COLO668 (cell line): ENCODE data around the gene COL25A1.
"Not testable (repeated sequence)": the region's sequence is repeated elsewhere in the genome, so short reads cannot be mapped to it uniquely, and the experiment has no call there.

Experiments used
- DNase-seq: peaks from one replicate; lab custom pipeline; 2025; ENCODE audit not compliant: unreplicated experiment; lab: John Stamatoyannopoulos, UW

COL25A1 gene

GRCh38 chr4:109067508-109068235, 234.8 kb downstream of the COL25A1 start:
- no peak for DNase-seq

GRCh38 chr4:109065006-109065405, 237.5 kb downstream of the COL25A1 start:
- no peak for DNase-seq

- DNase-seq: no peak
Observed at GRCh38 chr4:109053257-109053656, 249.2 kb downstream of the COL25A1 start.

DNA sequence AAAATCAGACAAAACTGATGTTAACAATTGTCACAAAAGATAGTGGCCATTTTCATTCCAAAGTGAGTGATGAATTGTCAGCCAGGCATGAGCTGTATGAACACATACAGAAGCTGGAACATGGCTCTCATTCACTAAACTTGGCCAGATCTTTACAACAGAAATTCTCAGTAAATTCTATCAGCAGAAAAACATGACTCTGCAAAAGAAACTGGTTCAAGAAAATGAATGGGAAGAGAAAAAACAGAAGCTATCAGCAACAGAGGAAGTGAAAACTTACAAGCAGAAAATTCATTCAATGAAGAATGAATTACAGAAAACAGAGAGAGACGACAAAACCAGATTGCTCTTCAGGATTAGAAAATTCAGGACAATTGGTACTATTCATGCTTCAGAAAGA, 249.6 kb downstream of the COL25A1 start:
- no peak for DNase-seq

DNA sequence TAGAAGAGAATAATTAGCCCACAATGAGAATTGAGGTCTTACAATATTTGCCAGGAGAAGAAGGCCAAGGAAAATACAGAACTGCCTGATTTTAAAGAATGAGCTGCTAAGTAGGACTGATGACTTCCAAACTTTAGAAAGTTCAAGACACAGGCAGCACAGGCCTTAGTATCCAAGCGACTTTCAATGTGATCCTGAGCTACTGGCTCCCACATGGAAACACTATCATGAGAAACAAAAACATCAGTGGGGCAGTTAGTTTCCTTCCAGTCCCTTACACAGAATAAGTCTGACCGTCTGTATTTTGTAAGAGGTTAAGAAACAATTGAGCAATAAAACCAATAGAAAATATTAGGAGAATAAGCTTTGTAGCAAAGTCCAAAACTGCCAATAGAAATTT, 251.4 kb downstream of the COL25A1 start:
- no peak for DNase-seq

DNA sequence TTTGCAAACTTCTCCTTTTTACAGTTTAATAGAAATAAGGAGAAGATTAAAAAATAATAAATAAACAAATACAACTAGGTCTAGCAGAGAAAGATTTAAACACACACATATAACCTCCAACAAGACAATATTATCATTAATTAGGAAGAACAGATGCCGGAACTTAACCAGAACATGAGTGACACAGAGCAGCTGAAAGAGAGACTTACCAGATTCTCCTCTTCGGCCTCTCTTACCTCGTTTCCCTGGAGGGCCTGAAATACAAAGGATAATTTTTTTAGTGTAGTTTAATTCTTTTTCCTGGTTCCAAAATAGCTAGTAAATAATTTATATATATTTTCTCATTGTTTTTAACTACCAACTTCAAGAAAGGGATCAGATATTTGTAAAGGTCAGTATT, 252.5 kb downstream of the COL25A1 start:
- DNase-seq: no peak

DNA sequence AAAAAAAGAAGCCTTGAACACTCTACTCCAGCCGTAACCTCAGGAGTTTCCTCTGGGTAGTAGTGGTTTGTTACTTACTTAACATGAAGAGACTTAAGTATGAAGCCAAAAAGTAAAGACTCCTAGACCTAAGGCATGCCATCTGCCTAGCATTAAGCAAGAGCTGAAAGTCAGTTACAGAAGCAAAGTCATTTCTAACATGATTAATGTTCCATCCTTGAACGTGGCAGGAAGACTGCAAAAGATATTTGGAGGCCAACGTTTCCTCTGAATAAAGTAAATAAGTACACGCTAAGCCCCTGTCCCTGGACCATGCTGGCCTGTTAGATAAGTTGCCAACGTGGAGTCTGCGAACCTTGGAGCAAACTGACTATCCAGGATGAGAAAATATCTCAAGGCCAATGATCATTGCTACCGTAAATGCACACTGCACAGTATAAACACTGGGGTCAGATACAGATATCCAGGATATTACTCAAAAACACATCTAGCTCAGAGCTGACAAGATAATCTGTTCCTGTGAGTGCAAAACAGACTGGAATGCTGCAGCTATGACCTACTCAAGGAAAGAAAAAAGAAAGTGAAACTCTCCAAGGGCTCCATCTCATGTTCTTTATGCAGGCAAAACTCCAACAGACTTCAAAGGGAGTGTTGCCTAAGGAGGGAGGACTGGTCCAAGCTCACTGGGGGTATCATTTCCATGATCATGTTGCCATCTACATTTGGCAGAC, 255.8 kb downstream of the COL25A1 start:
- DNase-seq: no peak

GRCh38 chr4:109044431-109044830, 258.0 kb downstream of the COL25A1 start:
- DNase-seq: no peak

- no peak for DNase-seq
Observed at GRCh38 chr4:109043286-109043685, 259.2 kb downstream of the COL25A1 start.

DNA sequence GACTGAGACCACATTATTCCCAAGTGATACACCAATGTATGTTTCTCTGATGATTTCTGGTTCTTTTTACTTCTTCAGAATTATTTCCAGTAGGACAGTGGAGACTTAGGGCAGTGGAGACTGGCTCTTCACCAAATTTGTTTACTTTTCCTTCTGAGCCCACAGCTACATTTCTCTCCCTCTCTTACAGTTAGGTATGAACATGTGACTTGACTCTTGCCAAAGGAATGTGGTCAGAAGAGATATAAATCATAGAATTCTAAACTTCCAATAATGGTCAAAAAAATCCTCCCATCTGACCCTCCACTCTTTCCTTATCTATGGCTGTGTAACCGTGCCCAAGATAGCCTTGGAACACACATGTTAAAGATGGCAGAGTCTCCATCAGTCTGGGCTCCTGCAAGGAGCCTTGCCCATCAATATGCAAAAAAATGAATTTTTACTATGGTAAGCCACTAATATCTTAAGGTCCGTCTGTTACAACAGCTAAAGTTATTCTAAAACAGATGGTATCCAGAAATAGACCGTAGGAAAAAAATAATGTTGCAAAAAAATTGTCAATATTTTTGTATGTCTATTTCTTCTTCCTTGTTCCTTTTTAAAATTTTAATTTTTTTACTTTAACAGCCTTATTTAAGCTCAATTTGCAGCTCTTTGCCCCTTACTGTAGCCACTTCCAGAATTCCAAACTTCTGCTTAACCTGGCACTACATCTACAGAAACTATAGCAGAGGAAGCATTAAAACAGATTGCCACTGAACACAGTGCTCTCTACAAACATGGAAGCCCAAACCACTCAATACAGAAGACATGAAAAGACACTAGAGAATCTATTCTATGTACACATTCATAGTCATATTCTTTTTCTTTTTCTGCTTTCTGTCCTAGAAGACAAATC, 260.7 kb downstream of the COL25A1 start:
- DNase-seq: no peak

- DNase-seq: no peak
Observed at GRCh38 chr4:109040441-109040840, 262.0 kb downstream of the COL25A1 start.

GRCh38 chr4:109037026-109037425, 265.4 kb downstream of the COL25A1 start:
- DNase-seq: no peak

- no peak for DNase-seq
Observed at GRCh38 chr4:109033993-109034392, 268.5 kb downstream of the COL25A1 start.

GRCh38 chr4:109032671-109033070, 269.8 kb downstream of the COL25A1 start:
- DNase-seq: no peak

- DNase-seq: no peak
Observed at GRCh38 chr4:109029987-109030386, 272.5 kb downstream of the COL25A1 start.

DNA sequence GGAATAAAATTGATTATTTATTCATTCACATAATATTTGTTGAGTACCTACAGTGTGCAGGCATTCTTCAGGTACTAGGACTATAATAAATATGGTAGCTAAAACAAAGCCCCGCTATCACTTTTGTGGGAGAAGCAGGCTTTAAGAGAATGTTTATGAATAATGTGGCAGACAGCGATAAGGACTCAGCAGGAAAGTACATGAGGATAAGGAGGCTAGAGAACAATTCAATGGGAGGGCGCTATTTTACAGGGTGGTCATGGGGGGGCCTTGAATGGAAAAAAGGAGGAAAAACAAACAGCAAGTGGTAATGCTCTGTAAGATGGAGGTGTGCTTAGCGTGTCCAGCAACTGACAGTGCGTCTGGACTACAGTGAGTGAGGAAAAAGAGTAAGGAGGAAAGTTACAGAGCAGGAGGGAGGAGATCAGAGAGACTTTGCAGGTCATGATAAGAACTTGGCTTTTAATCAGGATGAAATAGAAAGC, 275.4 kb downstream of the COL25A1 start:
- DNase-seq: no peak

DNA sequence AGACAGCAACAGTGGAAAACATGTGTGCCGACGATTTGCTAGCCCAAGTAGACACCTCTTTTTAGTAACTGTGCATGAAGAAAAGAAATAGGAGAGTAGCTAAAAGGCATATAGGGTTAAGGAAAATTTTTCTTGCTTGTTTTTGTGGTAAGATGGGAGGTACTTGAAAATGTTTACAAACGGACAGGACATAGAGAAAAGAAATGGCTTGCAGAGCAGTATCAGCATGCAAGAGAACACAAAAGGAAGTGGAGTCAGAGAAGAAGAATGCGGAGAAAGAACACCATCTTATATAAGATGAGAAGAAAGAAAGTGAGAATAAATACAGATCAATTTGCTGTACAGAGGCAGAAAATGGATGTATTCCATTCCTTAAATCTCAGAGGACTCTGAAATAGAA, 275.9 kb downstream of the COL25A1 start:
- DNase-seq: no peak

DNA sequence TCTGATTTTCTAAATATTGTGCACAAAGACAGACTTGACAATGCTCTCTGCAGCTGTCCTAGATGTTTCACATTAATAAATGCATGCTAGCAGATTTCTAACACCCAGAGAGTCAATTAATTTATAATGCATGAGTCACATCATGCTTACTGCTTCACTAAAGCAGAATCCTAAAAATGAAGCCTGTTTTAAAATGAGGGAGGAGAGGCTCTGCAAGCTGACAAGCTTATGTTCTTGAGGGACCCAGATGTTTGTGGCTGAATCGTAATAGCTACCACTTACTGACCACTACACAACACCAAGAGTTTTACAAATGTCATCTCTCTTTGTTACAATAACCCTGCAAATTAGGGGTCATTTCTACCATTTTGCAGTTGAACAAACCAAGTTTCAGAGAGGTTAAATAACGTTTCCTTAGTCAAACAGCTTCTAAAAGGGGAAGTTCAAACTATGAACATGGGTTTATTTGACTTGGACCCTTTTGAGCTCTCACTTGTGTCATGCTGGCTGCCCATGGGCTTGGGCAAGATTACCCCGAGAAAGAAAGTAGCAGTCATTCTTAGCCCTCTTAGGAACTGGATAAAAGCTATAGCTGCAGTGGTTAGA, 276.9 kb downstream of the COL25A1 start:
- no peak for DNase-seq

- no peak for DNase-seq
Observed at GRCh38 chr4:109022961-109023360, 279.5 kb downstream of the COL25A1 start.

DNA sequence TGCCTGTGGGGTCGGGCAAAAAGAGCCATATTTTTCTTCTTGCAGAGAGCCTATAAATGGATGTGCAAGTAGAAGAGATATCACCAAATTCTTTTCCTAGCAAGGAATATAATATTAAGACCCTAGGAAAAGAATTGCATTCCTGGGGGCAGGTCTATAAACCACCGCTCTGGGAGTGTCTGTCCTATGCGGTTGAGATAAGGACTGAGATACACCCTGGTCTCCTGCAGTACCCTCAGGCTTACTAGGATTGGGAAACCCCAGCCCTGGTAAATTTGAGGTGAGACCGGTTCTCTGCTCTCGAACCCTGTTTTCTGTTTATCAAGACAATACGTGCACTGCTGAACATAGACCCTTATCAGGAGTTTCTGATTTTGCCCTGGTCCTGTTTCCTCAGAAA, 280.8 kb downstream of the COL25A1 start:
- DNase-seq: not testable (repeated sequence)

DNA sequence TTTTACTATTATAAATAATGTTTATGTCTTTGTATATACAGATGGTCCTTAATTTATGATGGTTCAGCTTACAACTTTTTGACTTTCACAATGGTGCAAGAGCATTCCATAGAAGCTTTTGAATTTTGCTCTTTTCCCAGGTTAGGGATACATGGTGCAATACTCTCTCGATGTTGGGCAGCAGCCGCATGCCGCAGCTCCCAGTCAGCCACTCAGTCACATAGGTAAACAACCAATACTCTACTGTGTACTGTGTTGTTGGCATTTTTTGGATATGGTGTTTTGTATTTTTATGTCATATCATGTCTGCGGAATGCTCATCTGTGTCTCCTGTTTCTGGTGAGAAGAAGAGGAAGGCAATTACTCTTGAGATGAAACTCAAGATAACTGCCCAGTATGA, 281.6 kb downstream of the COL25A1 start:
- no peak for DNase-seq
